ENCODE data around the gene PDE11A.
A peak's percentile ranks its signal among the peaks of the same experiment; 100 is the strongest.
"Not testable (repeated sequence)": the region's sequence is repeated elsewhere in the genome, so short reads cannot be mapped to it uniquely, and the experiment has no call there.

PDE11A gene

GRCh38 chr2:178072383-178073301 lies at the start of gene PDE11A:
PDE11A (minus strand) TSS chr2:178072777; CDS start chr2:178072437, 340 bp downstream.
- DNase-seq = peak; percentile 81

DNA sequence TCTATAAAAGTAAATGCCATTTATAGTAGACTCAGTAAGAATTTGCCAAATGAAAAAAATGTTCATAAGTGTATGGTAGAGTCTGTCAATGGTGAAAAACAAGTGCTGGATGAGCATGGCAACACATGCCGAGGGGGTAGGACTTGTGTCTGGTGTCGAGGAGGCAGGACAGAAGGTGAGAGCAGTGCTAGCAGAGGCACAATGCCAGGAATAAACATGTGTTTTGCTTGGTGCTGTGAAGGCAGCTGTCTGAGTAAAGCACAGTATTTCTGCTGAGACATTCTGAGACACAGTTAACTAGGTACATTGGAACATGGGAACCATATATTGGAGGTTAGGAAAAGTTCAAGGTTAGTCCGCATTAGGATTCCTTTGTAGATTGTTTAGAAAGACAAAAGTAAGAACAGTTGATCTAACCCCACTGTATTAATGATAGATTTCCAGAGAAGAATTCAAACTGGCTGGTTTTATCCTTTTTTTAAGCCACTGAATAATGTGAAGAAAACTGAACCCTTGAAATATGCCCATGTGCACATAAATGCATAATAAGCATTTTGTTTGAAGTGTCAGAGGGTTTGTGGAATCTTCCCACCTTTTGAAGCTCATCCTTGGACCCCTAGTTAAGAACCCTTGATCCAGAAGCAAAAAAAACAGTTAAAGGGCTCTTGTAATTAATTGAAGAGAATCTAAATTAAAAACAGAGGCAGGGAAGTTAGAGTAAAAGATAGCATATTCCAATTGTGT lies 46.8 kb upstream of the PDE11A start:
- DNase-seq = no peak

DNA sequence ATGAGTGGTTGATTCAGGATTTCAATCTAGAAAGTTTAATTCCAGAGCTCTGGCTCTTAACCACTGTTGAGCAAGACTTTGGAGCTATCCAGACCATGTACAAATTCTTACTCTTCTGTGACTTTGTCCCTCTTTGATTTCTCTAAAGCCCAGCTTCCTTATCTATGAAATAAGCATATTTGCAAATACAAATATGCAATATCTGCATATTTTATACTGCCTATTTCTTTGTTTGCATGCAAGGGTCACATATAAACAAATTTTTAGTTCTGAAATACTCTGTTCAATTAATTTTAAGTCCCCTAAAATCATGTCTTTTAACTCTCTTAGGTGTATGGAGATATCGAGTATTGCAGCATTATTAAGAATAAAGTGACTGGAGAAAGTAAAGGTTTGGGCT lies 45.1 kb upstream of the PDE11A start:
- DNase-seq = no peak

DNA sequence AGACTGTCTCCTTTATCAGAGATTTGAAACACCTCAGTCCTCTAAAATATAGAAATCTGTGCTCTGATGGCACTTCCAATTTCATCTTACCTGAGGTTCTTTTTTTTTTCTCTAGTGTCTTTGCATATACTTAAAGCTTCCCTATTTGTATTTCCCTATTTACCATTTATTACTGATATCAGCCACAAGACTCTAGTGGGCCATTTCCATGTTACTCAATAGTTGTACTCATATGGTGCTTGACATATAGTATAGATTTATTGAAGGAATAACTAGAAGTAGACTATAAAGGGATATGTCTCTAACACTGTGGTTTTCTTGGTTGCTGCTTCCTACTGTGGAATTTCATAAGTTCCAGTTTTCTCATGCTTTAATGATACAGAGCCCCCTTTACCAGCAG lies 42.7 kb upstream of the PDE11A start:
- DNase-seq = no peak

GRCh38 chr2:178114462-178114861 lies 41.9 kb upstream of the PDE11A start:
- DNase-seq = no peak

DNA sequence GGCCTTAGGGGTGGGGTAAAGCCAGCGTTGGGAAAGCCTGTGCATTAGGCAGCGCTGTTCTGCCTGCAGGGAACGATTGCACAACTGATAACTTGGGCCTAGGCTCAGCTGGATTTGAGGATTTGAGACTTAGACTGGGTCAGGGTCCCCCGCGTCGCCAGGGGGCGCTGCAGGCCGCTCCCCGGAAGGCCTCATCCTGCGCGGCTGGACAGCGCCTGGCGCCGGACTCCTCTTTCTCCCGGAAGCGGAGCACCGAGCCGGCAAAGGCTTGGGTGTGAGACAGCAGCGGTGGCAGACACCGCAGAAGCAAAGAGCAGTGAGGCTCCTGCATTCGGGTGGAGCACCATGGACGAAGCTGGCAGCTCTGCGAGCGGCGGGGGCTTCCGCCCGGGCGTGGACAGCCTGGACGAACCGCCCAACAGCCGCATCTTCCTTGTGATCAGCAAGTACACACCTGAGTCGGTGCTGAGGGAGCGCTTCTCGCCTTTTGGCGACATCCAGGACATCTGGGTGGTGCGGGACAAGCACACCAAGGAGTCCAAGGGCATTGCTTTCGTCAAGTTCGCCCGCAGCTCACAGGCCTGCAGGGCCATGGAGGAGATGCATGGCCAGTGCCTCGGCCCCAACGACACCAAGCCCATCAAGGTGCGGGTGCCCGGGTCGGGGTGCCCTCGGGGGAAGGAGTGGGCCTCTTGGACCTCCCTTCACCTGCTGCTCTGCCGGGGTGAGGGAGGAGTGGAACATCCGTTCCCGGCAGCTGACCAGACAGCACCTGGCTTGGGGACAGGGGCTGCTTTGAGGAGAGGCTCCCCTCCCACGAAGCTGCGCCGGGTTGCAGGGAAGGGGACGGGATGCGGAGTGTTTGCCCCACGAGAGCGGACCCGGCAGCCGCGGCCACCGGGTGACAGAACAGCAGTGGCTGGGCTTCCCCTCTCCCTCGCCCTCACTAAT lies 39.9 kb upstream of the PDE11A start, which contains the start of gene RBM45:
Gene RBM45, plus strand, starts transcription at position 236 of the 951 bp plus-strand sequence. Its CDS starts 110 bp downstream, at position 346.
- peak; percentile 92 for DNase-seq

DNA sequence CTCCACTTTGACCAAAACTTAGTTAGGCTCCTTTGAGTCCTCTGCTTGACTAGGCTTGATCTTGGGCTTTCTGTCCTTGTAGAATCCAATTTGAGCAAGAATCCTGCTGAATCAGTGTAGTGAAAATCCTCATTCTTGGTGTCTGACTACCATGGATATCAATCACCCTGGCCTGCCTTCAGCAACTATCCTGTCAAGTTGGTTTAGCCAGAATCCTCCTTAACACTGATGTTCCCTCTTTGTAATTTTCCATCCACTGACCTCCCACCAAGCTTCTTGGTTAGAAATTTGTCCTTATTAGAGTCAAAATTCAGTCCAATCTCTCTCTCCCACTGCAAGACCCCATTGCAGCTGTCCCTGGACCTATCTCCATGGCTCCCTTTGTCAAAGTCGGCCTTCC lies 39.2 kb upstream of the PDE11A start:
- DNase-seq = no peak

- DNase-seq = no peak
These were observed 38.1 kb upstream of the PDE11A start for GRCh38 chr2:178110681-178111080.

DNA sequence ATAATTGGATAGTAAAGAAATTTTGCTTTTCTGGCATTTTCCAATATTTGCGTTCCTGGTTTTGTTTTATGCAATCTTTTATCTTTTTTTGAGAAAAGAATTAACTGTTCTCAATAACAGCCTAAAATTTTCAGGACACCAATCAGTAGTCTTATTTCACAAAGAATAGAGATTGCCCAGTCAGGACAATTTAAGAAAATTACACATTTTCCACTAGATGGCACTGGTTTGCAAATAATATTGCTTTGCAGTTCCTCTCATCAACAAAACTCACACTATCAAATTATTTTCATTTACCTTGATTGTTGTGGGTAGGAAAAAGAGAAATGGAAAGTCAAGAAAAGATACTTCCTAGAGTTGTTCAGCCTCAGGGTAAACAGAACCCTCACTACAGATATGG lies 37.2 kb upstream of the PDE11A start:
- no peak for DNase-seq

DNA sequence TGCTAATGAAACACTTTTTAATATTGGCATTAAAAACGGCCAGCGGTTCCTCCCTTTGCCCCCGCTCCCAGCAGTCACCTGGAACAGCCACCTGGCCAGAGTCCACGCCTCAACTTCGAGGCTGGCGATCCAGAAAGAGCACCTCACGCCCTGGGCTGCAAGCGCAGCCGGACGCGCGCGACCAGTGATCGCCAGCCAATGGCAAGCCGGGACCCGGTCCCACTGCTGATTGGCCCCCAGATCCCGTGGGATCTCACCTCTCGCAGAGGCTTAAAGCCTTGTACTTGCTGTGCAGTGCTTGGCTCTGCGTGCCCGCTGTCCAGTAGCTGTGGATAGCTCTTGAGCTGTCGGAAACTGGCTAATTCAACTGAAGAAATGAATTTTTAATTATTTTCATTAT lies 35.6 kb upstream of the PDE11A start:
- no peak for DNase-seq

DNA sequence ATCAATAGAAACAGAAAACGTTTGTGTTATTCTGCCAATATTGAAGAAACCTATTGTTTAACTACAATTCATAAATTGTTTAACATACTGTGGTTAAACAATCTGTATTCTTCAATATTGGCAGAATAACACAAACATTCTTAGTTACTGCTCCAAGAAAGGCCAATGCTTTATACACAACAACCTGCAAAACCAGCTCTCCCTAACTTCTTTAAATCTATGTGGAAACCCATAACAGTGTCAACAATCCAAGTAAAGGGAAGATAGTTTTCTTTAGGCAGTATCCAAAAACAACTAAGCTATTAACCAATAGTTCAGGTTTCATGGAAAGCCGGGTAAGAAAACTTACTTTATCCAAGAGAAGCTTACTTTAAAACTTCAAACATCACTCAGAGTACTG lies 33.5 kb upstream of the PDE11A start:
- no peak for DNase-seq

GRCh38 chr2:178105566-178105965 lies 33.0 kb upstream of the PDE11A start:
- no peak for DNase-seq

- DNase-seq = no peak
These were observed 28.9 kb upstream of the PDE11A start for GRCh38 chr2:178101321-178102079.

DNA sequence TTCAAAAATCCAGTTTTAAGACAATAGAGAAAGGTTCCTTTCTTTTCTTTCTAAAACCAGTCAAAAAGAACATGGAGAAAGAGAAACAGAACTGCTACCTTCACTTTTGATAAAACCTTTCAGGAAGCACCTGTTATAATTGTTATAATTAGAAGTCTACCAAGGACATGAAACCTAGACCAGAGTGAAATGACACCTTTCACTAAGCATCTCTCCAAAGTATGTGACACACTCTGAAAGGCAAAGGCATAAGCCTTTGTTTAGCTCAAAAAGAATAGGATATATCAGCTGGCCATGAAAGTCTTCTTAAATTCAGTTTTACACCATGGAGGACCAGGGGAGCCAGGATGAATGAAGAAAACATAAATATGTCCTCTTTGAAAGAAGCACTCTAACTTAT lies 20.9 kb upstream of the PDE11A start:
- no peak for DNase-seq

DNA sequence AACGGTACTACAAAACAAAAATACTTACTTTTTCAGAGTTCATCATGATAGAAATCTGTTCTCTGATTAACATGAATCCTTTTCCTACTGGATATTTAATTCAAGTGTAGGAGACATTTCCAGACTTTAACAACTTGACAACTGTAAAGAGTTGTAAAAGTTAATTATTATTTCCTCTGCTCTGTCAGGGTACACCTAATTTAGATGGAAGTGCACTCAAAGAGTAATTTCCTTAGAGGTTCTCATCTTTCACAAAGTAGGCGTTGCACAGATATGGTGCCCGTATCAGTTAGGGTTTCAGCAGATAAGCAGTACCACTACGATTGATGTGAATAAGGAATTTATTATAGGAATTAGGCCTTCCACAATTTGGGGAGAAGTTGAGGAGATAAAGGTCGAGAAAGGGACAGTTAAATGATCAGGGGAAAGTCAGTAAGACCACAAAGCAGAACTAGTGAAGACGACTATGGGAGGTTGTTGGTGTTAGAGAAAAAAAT lies 16.2 kb upstream of the PDE11A start:
- no peak for DNase-seq

- no peak for DNase-seq
These were observed 11.7 kb upstream of the PDE11A start for GRCh38 chr2:178084273-178084672.

DNA sequence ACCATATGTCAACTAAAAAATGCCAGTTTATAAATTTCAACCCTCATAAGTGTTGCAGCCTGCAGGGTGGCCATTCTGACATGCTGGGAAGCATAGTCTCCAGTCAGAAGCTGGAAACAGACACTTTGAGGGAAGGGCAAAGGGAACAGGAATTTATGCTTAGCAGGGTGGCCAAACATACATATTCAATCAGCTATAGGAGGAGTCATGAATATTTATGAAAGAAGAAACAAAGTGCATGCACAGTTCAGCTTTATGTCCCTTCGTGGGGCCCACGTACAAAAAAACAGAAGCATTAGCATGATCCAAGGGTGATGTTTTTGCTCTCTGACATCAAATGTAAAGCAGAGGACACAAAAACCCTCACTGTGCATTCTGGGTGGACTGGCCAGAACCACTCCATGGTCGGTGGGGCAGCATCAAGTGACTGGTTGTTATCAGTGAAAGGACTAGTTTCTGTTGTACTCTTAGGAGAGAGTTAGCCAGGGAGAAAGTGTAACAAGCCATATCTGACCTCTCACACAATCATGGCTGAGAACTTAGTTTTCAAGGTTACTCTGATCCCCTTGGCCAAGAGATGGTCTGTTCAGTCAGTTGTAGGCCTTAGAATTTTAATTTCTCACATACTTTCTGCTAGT lies 9.9 kb upstream of the PDE11A start:
- DNase-seq = no peak

- DNase-seq = not testable (repeated sequence)
These were observed 6.7 kb upstream of the PDE11A start for GRCh38 chr2:178079279-178079678.

DNA sequence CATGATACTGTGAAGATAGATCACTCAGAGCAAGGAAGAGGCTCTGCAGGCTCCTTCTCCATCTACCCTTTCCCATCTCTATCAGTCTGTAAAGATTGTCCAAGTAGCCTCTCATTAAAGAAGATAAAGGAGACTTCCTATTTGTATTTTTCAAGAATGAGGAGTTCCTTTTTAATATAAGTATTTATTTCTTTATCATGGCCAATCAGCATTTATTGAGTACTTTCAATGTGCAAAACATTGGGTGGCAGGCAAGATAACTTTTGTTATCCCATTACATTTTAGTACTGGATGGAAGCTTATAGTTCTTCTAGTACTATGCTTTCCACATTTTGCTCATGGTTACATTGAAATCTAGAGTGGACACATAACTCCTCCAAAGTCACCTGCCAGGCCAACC lies 3.6 kb upstream of the PDE11A start:
- no peak for DNase-seq

DNA sequence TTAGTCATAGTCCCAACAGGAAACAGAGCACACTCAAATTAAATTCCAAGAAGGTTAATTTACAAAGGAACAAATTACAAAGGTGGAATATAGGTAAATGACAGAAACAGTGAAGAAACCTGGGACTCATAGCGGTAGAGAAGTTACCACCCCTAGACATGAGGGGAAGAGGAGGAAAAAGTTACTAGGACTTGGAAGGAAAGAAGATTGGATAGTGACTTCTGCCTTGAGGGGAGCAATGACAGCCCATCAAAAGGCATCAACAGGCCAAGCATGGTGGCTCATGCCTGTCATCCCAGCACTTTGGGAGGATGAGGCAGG lies 2.4 kb upstream of the PDE11A start:
- no peak for DNase-seq
